DMS53 (cell line): Measurements from ENCODE around the gene CAPRIN1.

Experiments used
- DNase-seq: peaks from one replicate; lab custom pipeline; 2025; lab: John Stamatoyannopoulos, UW

Gene CAPRIN1

GRCh38 chr11:34051349-34052035 lies at the start of gene CAPRIN1:
CAPRIN1 (plus strand) TSS chr11:34051731; CDS start chr11:34052421, 690 bp downstream.
- peak; percentile 96 for DNase-seq

DNA sequence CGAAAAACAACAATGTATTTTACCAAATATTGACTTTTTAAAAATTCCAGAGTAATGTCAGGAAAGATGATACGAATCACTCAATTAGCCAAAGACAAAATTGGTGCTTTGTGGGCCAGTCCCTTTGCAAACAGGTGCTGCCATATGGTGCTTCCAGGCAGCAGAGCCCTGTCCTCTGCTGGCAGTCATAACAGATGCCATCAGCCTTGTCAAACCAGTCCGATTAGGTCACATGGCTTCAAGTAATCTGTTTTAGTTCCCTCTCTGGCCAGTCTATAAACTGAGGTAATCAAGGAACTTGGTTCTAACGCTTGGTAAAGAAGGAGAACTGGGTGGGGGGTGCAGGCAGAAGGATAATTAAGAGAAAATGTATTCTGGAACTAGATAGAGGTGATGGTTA lies 49.1 kb upstream of the CAPRIN1 start:
- DNase-seq, result peak; percentile 78

DNA sequence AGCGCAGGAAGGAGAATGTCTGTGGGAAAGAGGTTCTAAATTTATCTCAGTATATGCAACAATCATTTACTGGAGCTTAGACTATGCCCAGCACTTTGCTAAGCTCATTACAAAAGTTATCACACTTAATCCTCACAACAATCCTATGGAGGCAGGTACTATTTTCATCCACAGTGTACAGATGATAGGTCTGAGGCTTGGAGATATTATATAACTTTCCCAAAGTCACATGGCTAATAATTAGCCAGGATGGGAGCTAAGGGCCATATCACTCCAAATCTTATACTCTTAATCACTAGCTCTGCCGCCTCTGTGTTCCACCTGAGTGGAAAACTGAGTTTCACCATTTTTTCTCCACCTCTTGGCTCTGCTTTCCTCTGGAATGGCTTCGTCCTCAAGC lies 47.3 kb upstream of the CAPRIN1 start:
- DNase-seq, result no peak

DNA sequence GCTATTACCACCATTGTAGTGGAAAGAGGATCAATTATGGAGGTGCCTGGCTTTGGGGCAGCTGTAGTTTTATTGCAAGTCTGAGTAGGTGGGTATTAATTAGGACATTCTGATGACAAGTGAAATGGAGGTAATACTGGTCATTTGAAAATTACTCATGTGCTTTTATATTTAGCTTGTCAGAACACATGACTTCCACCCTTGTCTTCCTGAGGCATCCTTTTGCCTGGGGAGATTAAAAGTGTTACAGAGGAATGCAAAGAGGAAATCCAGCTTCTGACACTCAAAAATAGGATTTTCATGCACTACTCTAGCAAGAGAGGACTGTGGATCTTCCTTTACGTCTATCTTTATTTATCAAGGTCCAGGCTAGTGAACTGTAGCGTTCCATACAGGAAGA lies 44.7 kb upstream of the CAPRIN1 start:
- no peak for DNase-seq

GRCh38 chr11:34012734-34013133 lies 38.8 kb upstream of the CAPRIN1 start:
- DNase-seq, result no peak

DNA sequence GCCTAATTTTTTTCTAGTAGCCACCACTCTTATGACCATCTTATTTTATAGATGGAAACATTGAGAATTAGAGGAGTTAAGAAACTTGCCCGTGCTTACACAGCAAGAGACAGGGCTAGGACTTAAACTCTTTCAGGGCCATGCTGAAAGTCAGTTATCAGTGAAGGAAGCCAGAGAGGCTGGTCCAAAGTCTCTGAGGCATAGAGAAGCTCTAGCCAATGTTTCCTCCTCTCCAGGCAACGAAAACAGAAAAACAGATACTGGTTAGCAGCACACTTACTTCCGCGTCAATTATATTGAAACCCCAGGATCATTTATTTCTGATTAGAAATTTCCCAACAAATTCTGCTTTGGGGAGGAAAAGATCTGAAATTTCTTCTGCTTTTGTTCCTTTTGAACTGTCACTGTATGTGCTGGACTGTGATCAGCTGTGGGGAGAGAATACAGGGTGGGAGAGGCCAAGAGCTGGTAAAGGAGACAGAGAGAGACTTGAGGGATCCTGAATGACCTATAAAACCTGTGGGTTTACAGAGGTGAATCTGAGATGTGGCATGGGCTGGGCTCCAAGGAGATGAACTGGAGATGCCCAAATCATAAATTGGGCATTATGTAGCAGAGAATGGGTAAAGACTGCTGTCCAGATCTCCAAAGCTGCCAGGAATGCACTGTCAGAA lies 37.5 kb upstream of the CAPRIN1 start:
- DNase-seq, result no peak

DNA sequence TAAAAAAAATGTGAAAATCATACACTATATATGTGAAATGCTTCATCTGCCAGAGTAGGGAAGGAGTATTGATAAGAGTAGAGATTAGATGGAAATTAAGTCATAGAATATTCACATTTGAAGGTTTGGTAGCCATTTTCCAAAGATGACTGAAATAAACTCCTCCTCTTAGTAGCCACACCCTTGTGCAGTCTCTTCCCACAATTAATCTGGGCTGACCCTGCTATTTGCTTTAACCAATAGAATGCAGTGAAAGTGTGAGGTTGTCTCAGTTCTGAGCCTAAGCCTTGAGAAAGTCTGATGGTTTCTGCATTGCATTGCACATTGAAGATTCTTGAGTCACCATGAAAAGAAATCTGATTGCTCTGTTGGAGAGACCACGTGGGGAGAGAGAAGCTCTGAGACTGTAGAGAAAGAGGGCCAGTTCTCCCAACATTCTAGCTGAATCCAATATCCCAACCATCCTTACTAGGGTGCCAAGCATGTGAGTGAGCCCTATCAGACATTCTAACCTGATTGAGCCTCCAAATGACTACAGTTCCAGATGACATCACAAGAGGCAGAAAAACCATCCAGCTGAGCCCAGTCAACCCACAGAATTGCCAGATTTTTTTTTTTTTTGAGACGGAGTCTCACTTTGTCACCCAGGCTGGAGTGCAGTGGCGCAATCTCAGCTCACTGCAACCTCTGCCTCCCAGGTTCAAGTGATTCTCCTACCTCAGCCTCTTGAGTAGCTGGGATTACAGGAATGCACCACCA lies 29.4 kb upstream of the CAPRIN1 start:
- DNase-seq, result no peak

GRCh38 chr11:34026432-34026831 lies 25.1 kb upstream of the CAPRIN1 start:
- peak; percentile 14 for DNase-seq

DNA sequence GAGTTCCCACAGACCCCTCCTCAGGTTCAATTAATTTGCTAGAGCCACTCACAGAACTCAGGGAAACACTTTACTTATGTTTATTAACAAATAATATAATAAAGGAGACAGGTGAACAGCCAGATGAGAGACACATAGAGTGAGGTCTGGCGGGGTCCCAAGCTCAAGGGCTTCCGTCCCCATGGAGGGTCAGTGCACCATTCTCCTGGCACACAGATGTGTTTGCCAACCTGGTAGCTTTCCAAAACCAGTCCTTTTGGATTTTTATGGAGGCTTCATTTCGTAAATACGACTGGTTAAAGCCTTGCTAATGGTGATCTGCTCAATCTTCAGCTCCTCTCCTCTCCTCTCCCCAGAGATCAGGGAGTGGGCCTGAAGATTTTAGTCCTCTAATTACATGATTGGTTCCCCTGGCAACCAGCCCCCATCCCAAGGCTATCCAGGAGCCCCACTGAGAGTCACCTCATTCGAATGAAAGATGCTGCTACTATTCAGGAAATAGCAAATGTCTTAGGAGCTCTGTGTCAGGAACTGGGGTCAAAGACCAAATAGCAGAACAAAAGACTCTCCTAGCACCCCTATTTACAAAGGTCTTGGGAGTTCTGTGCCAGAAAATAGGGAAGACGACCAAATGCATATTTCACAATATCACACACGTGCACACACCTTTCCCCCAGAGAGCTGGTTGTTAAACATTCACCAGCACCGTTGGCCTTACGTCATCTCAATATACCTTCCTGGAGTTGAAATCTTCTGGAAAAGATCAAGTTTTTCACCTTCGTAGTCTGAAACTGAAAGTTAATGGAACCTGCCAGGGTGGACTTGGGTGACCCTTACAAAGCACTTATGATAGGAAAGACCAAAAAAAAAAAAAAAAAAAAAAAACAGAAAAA lies 23.8 kb upstream of the CAPRIN1 start:
- peak; percentile 66 for DNase-seq

DNA sequence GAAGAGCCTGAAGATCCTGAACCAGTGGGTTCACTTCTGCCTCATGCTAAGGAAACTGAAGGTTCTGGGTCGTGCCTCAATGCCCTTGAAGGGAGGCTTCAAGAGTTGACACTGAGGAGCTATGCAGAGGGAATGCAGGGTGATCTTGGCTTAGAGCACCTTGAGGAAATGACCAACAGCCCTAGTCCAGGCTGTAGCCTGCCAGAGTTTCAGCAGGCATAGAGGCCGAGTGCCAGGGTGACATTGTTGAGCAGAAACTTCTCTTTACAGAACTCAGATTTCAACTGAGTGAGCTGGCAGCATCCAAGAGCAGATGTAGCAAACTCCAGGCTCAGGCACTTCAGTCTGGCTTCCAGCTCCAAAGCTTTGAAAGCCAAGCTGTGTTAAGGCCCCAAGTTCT lies 23.1 kb upstream of the CAPRIN1 start:
- DNase-seq, result peak; percentile 37

DNA sequence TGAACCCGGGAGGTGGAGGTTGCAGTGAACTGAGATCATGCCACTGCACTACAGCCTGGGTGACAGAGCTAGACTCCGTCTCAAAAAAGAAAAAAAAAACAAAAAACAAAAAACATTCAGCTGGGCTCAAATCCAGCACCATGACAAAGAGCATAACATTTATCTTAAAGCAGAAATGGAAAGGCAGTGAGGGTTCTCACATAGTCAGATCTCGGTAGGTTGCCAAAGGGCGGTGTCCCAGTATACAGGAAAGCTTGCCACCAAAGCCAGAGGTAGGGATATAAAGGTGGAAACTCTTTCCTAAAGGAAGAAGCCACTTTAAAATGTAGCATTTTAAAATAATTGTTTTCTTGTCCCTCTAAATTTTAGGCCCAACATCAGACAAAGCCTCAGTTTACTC lies 22.4 kb upstream of the CAPRIN1 start:
- DNase-seq, result no peak

DNA sequence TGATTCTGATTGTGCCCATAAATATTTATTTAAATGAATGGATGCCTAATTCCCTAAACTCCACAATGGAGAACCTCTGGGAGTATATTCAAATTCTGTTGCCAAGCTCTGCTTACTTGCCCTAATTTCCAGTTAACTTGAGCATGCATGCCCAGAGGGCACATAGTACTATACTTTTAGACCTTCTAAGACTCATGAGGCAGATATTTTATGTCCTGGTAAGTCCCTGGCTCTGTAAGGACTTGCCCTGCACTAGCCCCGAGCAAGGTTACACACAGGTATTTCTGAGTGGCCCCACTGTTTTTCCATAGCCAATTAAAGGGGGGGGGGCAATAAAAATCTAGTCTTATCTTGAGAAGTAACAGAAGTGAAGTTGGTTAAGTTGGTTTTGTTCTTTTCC lies 21.1 kb upstream of the CAPRIN1 start:
- no peak for DNase-seq

DNA sequence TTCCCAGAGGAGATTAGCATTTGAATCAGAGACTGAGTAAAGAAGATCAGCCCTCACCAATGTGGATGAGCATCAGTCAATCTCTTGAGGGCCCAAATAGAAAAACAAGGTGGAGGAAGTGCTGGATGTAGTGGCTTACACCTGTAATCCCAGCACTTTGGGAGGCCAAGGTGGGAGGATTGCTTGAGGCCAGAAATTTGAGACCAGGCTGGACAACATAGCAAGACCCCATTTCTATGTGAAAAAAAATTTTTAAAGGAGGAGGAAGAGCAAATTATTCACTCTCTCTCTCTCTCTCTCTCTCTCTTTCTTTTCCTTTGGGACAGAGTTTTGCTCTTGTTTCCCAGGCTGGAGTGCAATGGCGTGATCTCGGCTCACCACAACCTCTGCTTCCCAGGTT lies 18.1 kb upstream of the CAPRIN1 start:
- DNase-seq, result no peak

DNA sequence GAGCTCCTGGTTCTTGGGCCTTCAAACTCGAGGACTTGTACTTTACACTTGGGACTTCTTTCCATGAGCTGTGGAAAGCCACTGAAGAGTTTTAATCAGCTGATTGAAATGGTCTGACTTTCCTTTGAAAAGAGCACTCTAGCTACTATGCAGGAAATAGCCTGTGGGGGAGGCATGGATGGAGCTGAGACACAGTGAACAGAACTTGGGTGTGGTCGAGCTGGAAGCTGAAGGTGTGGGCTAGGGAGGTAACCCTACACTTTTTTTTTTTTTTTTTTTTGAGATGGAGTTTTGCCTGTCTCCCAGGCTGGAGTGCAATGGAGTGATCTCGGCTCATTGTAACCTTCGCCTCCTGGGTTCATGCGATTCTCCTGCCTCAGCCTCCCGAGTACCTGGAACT lies 17.5 kb upstream of the CAPRIN1 start:
- no peak for DNase-seq

DNA sequence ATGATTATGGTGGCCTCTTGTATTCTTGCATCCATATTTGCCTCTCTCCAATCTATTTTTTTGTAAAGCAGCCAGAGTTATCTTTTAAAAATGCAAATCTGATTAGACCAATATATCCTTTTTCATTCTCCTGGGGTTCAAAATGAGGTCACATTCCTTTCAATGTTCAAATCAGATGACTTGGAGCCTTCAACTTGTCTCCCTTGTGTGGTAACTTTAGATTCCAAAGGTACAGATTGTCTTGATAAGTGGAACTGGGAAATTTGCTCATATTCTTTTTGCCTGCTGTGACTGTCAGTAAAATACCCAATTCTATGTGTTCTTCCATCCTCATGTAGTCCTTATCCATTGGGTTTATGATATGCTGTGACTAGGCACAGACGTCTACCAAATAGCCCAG lies 15.1 kb upstream of the CAPRIN1 start:
- no peak for DNase-seq

DNA sequence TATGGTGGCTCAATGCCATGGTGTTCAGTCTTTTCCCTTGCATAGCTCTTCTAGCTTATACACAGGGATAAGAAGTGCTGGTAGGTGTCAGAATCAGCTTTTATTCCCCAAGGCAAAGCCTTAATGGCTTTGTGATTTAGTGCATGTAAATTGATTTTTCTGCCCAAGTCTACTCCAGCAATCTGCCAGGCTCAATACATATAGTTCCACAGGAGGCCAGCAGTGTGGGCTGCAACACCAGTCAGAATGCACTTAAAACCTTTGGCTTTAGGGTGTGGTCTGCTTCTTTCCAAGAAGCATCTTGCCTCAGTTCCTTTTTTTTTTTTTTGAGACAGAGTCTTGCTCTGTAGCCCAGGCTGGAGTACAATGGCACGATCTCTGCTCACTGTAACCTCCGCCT lies 14.5 kb upstream of the CAPRIN1 start:
- no peak for DNase-seq

- no peak for DNase-seq
These were observed 11.0 kb upstream of the CAPRIN1 start for GRCh38 chr11:34040571-34040970.

- DNase-seq, result peak; percentile 71
These were observed 6.7 kb upstream of the CAPRIN1 start for GRCh38 chr11:34044664-34045485.

- DNase-seq, result no peak
These were observed 2.5 kb upstream of the CAPRIN1 start for GRCh38 chr11:34049028-34049427.

- DNase-seq, result peak; percentile 80
These were observed 766 bp upstream of the CAPRIN1 start for GRCh38 chr11:34050581-34051348.
